Stimulated activated effector memory CD8-positive, alpha-beta T cell treated with anti-CD3 and anti-CD28 coated beads, Interleukin-12 subunit alpha, Interleukin-12 subunit beta, amount 100 ng/mL, for 72 hours (primary cell): Measurements from ENCODE around the gene BIRC7.
A peak's percentile ranks its signal among the peaks of the same experiment; 100 is the strongest.

Source experiments
- ATAC-seq: fragments of 150-1000 bp; cut with Tn5 transposase; 2 replicates; pipeline ENCODE4 v1.10.0; 2021
- DNase-seq, 2 donors: peaks; one replicate each; pipeline ENCODE4 v3.0.0; 2021 to 2022; ENCODE audit warnings: low spot score in 2 of 2
- H3K27ac Mint-ChIP-seq: one replicate; pipeline ENCODE4 v1.8.0; 2022; ENCODE audit warnings: mild to moderate bottlenecking, mixed read lengths
- H3K36me3 Mint-ChIP-seq: one replicate; pipeline ENCODE4 v1.8.0; 2022; ENCODE audit warnings: mild to moderate bottlenecking, mixed read lengths
- H3K4me1 Mint-ChIP-seq: one replicate; pipeline ENCODE4 v1.8.0; 2022; ENCODE audit warnings: mixed read lengths
- H3K4me3 Mint-ChIP-seq: one replicate; pipeline ENCODE4 v1.8.0; 2022; ENCODE audit warnings: mild to moderate bottlenecking, mixed read lengths
- H3K9me3 Mint-ChIP-seq: one replicate; pipeline ENCODE4 v1.8.0; 2022; ENCODE audit warnings: mixed read lengths

The BIRC7 gene

GRCh38 chr20:63227260-63227659, 8.4 kb upstream of the BIRC7 start:
- H3K9me3 Mint-ChIP-seq: no peaks in the 10 kb centered on the region
- H3K36me3 Mint-ChIP-seq: no peaks in the 10 kb centered on the region
- no peak overlapping the region for H3K27ac Mint-ChIP-seq
- no peak overlapping the region for H3K4me3 Mint-ChIP-seq
- H3K4me1 Mint-ChIP-seq: peaks cover 6% of the 10 kb centered on the region
- no peak for DNase-seq
- ATAC-seq: no peak

- Mint-ChIP-seq H3K4me3 (no peak overlapping the region), H3K27ac (no peak overlapping the region), H3K9me3 (no peaks in the 10 kb centered on the region), H3K36me3 (no peaks in the 10 kb centered on the region), H3K4me1 (no peaks in the 10 kb centered on the region)
- DNase-seq: no peak
- no peak for ATAC-seq
Measured at GRCh38 chr20:63228806-63229205, 6.9 kb upstream of the BIRC7 start.

GRCh38 chr20:63230800-63231268, 4.9 kb upstream of the BIRC7 start:
- Mint-ChIP-seq H3K27ac (no peak overlapping the region), H3K9me3 (no peaks in the 10 kb centered on the region), H3K4me3 (no peak overlapping the region), H3K36me3 (no peaks in the 10 kb centered on the region), H3K4me1 (peaks cover 5% of the 10 kb centered on the region)
- DNase-seq (no peak), ATAC-seq (no peak)

GRCh38 chr20:63232235-63233060, 3.3 kb upstream of the BIRC7 start:
- Mint-ChIP-seq H3K4me3 (no peak overlapping the region), H3K9me3 (no peaks in the 10 kb centered on the region), H3K4me1 (peaks cover 6% of the 10 kb centered on the region), H3K27ac (no peak overlapping the region), H3K36me3 (no peaks in the 10 kb centered on the region)
- ATAC-seq (no peak), DNase-seq (no peak)

- Mint-ChIP-seq H3K27ac (no peak overlapping the region), H3K9me3 (no peaks in the 10 kb centered on the region), H3K36me3 (no peaks in the 10 kb centered on the region), H3K4me1 (peaks cover 6% of the 10 kb centered on the region), H3K4me3 (no peak overlapping the region)
- ATAC-seq (no peak), DNase-seq (no peak)
Measured at GRCh38 chr20:63233061-63233344, 2.7 kb upstream of the BIRC7 start.

GRCh38 chr20:63233924-63234323, 1.8 kb upstream of the BIRC7 start:
- no peak for DNase-seq
- H3K9me3 Mint-ChIP-seq: no peaks in the 10 kb centered on the region
- H3K4me1 Mint-ChIP-seq: peaks cover 6% of the 10 kb centered on the region
- H3K36me3 Mint-ChIP-seq: no peaks in the 10 kb centered on the region
- no peak for ATAC-seq
- no peak overlapping the region for H3K4me3 Mint-ChIP-seq
- H3K27ac Mint-ChIP-seq: no peak overlapping the region

GRCh38 chr20:63234693-63235398, 859 bp upstream of the BIRC7 start:
- DNase-seq (no peak), ATAC-seq (no peak)
- no peaks in the 10 kb centered on the region for H3K9me3 Mint-ChIP-seq
- peaks cover 6% of the 10 kb centered on the region for H3K4me1 Mint-ChIP-seq
- H3K27ac Mint-ChIP-seq: no peak overlapping the region
- no peaks in the 10 kb centered on the region for H3K36me3 Mint-ChIP-seq
- H3K4me3 Mint-ChIP-seq: no peak overlapping the region

GRCh38 chr20:63236116-63236837, 572 bp downstream of the BIRC7 start:
- peak overlapping the region; percentile 40 for H3K4me3 Mint-ChIP-seq

GRCh38 chr20:63238031-63238430, 2.3 kb downstream of the BIRC7 start:
- Mint-ChIP-seq H3K36me3 (no peaks in the 10 kb centered on the region), H3K4me1 (peaks cover 6% of the 10 kb centered on the region), H3K4me3 (no peak overlapping the region), H3K27ac (no peak overlapping the region), H3K9me3 (no peaks in the 10 kb centered on the region)
- DNase-seq (no peak), ATAC-seq (no peak)

More at GRCh38 chr20:63236116-63236837, 572 bp downstream of the BIRC7 start:
- Mint-ChIP-seq H3K4me1 (peaks cover 6% of the 10 kb centered on the region), H3K36me3 (no peaks in the 10 kb centered on the region), H3K27ac (peak overlapping the region; percentile 40), H3K9me3 (no peaks in the 10 kb centered on the region)
- ATAC-seq: no peak
- DNase-seq: no peak

- Mint-ChIP-seq H3K4me1 (peaks cover 6% of the 10 kb centered on the region), H3K9me3 (no peaks in the 10 kb centered on the region), H3K4me3 (no peak overlapping the region), H3K36me3 (no peaks in the 10 kb centered on the region), H3K27ac (no peak overlapping the region)
- DNase-seq (no peak), ATAC-seq (no peak)
Measured at GRCh38 chr20:63238514-63239125, 2.9 kb downstream of the BIRC7 start.

GRCh38 chr20:63239431-63239830, 3.7 kb downstream of the BIRC7 start:
- Mint-ChIP-seq H3K4me1 (peaks cover 6% of the 10 kb centered on the region), H3K36me3 (no peaks in the 10 kb centered on the region), H3K4me3 (no peak overlapping the region), H3K9me3 (no peaks in the 10 kb centered on the region), H3K27ac (no peak overlapping the region)
- DNase-seq: no peak
- no peak for ATAC-seq

GRCh38 chr20:63240004-63240403, 4.3 kb downstream of the BIRC7 start:
- no peaks in the 10 kb centered on the region for H3K9me3 Mint-ChIP-seq
- no peak overlapping the region for H3K27ac Mint-ChIP-seq
- no peaks in the 10 kb centered on the region for H3K36me3 Mint-ChIP-seq
- no peak overlapping the region for H3K4me3 Mint-ChIP-seq
- DNase-seq (no peak), ATAC-seq (no peak)
- peaks cover 6% of the 10 kb centered on the region for H3K4me1 Mint-ChIP-seq

GRCh38 chr20:63241272-63241671, 5.6 kb downstream of the BIRC7 start:
- H3K4me3 Mint-ChIP-seq: no peak overlapping the region
- DNase-seq (no peak), ATAC-seq (no peak)
- H3K27ac Mint-ChIP-seq: no peak overlapping the region
- H3K9me3 Mint-ChIP-seq: no peaks in the 10 kb centered on the region
- peaks cover 5% of the 10 kb centered on the region for H3K4me1 Mint-ChIP-seq
- H3K36me3 Mint-ChIP-seq: no peaks in the 10 kb centered on the region

GRCh38 chr20:63242736-63243135, 7.0 kb downstream of the BIRC7 start:
- Mint-ChIP-seq H3K27ac (no peak overlapping the region), H3K36me3 (no peaks in the 10 kb centered on the region), H3K4me3 (no peak overlapping the region), H3K9me3 (no peaks in the 10 kb centered on the region), H3K4me1 (peaks cover 5% of the 10 kb centered on the region)
- no peak for DNase-seq
- ATAC-seq: no peak

- no peaks in the 10 kb centered on the region for H3K36me3 Mint-ChIP-seq
- H3K27ac Mint-ChIP-seq: no peak overlapping the region
- ATAC-seq (no peak), DNase-seq (no peak)
- H3K4me3 Mint-ChIP-seq: no peak overlapping the region
- H3K9me3 Mint-ChIP-seq: no peaks in the 10 kb centered on the region
- H3K4me1 Mint-ChIP-seq: peaks cover 5% of the 10 kb centered on the region
Measured at GRCh38 chr20:63243604-63244247, 8.0 kb downstream of the BIRC7 start.
